ENCODE measurements around the gene SLC35C1.

SLC35C1 gene

GRCh38 chr11:45804761-45805304 lies at the start of gene SLC35C1:
Gene SLC35C1, plus strand, starts transcription at chr11:45805149. Its CDS starts 653 bp downstream, at chr11:45805802.
- peak; percentile 82 for DNase-seq

- peak; percentile 25 for DNase-seq
These were observed 49.6 kb upstream of the SLC35C1 start for GRCh38 chr11:45755281-45755859.

- DNase-seq, result no peak
These were observed 48.5 kb upstream of the SLC35C1 start for GRCh38 chr11:45756384-45757010.

- DNase-seq, result no peak
These were observed 47.3 kb upstream of the SLC35C1 start for GRCh38 chr11:45757672-45758071.

- no peak for DNase-seq
These were observed 43.3 kb upstream of the SLC35C1 start for GRCh38 chr11:45761659-45762058.

- no peak for DNase-seq
These were observed 39.8 kb upstream of the SLC35C1 start for GRCh38 chr11:45765107-45765668.

- no peak for DNase-seq
These were observed 39.1 kb upstream of the SLC35C1 start for GRCh38 chr11:45765836-45766235.

GRCh38 chr11:45766469-45766868 lies 38.5 kb upstream of the SLC35C1 start:
- DNase-seq, result no peak

GRCh38 chr11:45768486-45768885 lies 36.5 kb upstream of the SLC35C1 start:
- no peak for DNase-seq

GRCh38 chr11:45769960-45770359 lies 35.0 kb upstream of the SLC35C1 start:
- DNase-seq, result no peak

GRCh38 chr11:45771193-45771565 lies 33.8 kb upstream of the SLC35C1 start:
- DNase-seq, result peak; percentile 83

- DNase-seq, result peak; percentile 87
These were observed 33.1 kb upstream of the SLC35C1 start for GRCh38 chr11:45771566-45772448.

- no peak for DNase-seq
These were observed 32.5 kb upstream of the SLC35C1 start for GRCh38 chr11:45772449-45772774.

- no peak for DNase-seq
These were observed 31.8 kb upstream of the SLC35C1 start for GRCh38 chr11:45772986-45773785.

GRCh38 chr11:45773786-45774655 lies 30.9 kb upstream of the SLC35C1 start:
- no peak for DNase-seq

GRCh38 chr11:45774786-45775185 lies 30.2 kb upstream of the SLC35C1 start:
- no peak for DNase-seq

- DNase-seq, result no peak
These were observed 27.6 kb upstream of the SLC35C1 start for GRCh38 chr11:45777127-45777969.

- DNase-seq, result no peak
These were observed 26.6 kb upstream of the SLC35C1 start for GRCh38 chr11:45778341-45778740.

GRCh38 chr11:45779602-45780001 lies 25.3 kb upstream of the SLC35C1 start:
- no peak for DNase-seq

GRCh38 chr11:45786272-45786671 lies 18.7 kb upstream of the SLC35C1 start:
- no peak for DNase-seq

GRCh38 chr11:45788887-45789286 lies 16.1 kb upstream of the SLC35C1 start:
- DNase-seq, result no peak
